SK-N-SH treated with all-trans-retinoic acid at 6 μM for 48 hours (cell line): Measurements from ENCODE around the gene DDX31.

Source experiments
- ARNTL ChIP-seq: fragments of 450-650 bp; formaldehyde crosslinking; IDR thresholded peaks from 2 replicates; pipeline ENCODE4 v1.5.0; 2020; ENCODE audit warnings: low read depth, mild to moderate bottlenecking, moderate library complexity, borderline replicate concordance
- BACH2 ChIP-seq: fragments of 250-450 bp; sonication (Bioruptor Pico); IDR thresholded peaks from 2 replicates; pipeline ENCODE4 v1.9.0; 2021; ENCODE audit warnings: mild to moderate bottlenecking, borderline replicate concordance
- CSRNP3 ChIP-seq: fragments of 250-450 bp; sonication (Bioruptor Pico); IDR thresholded peaks from 2 replicates; pipeline ENCODE4 v1.5.1; 2021; ENCODE audit warnings: mild to moderate bottlenecking, moderate library complexity
- GLIS3 ChIP-seq: fragments of 250-450 bp; sonication (Bioruptor Pico); IDR thresholded peaks from 2 replicates; pipeline ENCODE4 v1.5.0; 2020; ENCODE audit warnings: mild to moderate bottlenecking, moderate library complexity
- PPARA ChIP-seq: fragments of 250-450 bp; sonication (Bioruptor Pico); IDR thresholded peaks from 2 replicates; pipeline ENCODE4 v1.5.0; 2020; ENCODE audit warnings: mild to moderate bottlenecking, borderline replicate concordance
- RARB ChIP-seq: fragments of 250-450 bp; sonication (Bioruptor Pico); IDR thresholded peaks from 2 replicates; pipeline ENCODE4 v1.8.0; 2021; ENCODE audit warnings: mild to moderate bottlenecking, moderate library complexity
- TOX ChIP-seq: fragments of 250-450 bp; sonication (Bioruptor Pico); IDR thresholded peaks from 2 replicates; pipeline ENCODE4 v1.8.0; 2021; ENCODE audit warnings: mild to moderate bottlenecking, moderate library complexity, borderline replicate concordance
- ZFP30 ChIP-seq: fragments of 450-650 bp; formaldehyde crosslinking; IDR thresholded peaks from 2 replicates; pipeline ENCODE4 v1.5.0; 2022; ENCODE audit warnings: mild to moderate bottlenecking, moderate library complexity

- no peak for TF ChIP-seq ARNTL (CRISPR knock-in tag)
- TF ChIP-seq PPARA (CRISPR knock-in tag), result no peak
- no peak for TF ChIP-seq TOX (CRISPR knock-in tag)
- no peak for TF ChIP-seq BACH2 (CRISPR knock-in tag)
- no peak for TF ChIP-seq RARB (CRISPR knock-in tag)
- no peak for TF ChIP-seq GLIS3 (CRISPR knock-in tag)
- no peak for TF ChIP-seq ZFP30 (CRISPR knock-in tag)
- no peak for TF ChIP-seq CSRNP3
These were observed 38.5 kb upstream of the DDX31 start for GRCh38 chr9:132708239-132708638.
